Ishikawa (cell line): ENCODE results near the gene AK5.

Source experiments
- EP300 ChIP-seq: IDR thresholded peaks from 2 replicates; pipeline ENCODE4 v1.6.1; 2012; ENCODE audit warnings: borderline replicate concordance
- FOXM1 ChIP-seq: IDR thresholded peaks from 2 replicates; pipeline ENCODE4 v1.6.1; 2012; ENCODE audit warnings: low read depth, borderline replicate concordance
- NFIC ChIP-seq: IDR thresholded peaks from 2 replicates; pipeline ENCODE4 v1.6.1; 2012
- RAD21 ChIP-seq: IDR thresholded peaks from 2 replicates; pipeline ENCODE4 v1.6.1; 2012; ENCODE audit warnings: low read depth
- TAF1 ChIP-seq: IDR thresholded peaks from 2 replicates; pipeline ENCODE4 v1.6.1; 2012; ENCODE audit warnings: low read depth, mild to moderate bottlenecking
- YY1 ChIP-seq: IDR thresholded peaks from 2 replicates; pipeline ENCODE4 v1.6.1; 2012; ENCODE audit warnings: low read depth
- ZBTB7A ChIP-seq: IDR thresholded peaks from 2 replicates; pipeline ENCODE4 v1.6.1; 2012; ENCODE audit warnings: low read depth

DNA sequence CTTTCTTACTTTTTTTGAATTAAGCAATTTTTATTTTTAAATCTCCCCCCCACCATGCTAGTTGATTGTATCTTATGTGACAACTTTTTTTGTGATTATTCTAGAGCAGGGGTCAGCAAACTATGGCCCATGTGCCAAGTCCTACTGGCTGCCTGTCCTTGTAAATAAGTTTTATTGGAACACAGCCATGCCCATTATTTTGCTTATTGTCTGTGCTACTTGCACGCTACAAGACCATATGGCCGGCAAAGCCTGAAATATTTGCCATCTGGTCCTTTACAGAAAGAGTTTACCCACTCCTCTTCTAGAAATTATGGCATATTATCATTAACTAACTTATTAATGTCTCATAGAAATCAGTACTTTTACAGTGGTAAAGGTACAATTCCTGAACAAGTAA lies 51.7 kb downstream of the AK5 start:
- no peak for TF ChIP-seq RAD21
- TF ChIP-seq YY1 = no peak
- no peak for TF ChIP-seq FOXM1
- TF ChIP-seq ZBTB7A = no peak
- no peak for TF ChIP-seq NFIC
- no peak for TF ChIP-seq TAF1
- no peak for TF ChIP-seq EP300
